ENCODE data around the gene CACFD1. TPM values are rescaled to one million over a fixed set of nuclear protein-coding genes. Genes with fewer than 3 reads are reported as not detected.

Gene CACFD1
- total and polyA plus RNA-seq, 12 donors, result 8.8 to 17.3 (median 10.8) TPM

DNA sequence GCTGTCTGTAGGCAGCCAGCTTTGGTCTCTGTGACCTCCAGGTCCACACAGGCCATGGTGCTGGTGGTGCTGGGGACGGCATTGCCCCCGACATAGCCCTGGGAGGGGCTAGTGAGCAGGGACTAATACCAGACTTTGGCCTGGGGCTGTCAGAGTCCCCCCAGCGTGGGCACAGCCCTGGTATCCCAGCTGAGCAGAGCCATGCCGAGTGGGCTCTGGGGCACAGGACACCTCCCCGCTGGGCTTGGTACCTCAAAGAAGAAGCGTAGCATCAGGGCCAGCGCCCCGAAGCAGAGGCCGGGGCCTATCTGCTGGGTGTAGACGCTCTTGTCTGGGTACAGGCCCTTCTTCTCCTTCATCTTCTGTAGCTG, 55.4 kb downstream of the CACFD1 start:
- peaks cover 0 to 16% (median 0%) of the 10 kb centered on the region in 7 donors for H3K27me3 ChIP-seq
- TF ChIP-seq, protein P1, sequence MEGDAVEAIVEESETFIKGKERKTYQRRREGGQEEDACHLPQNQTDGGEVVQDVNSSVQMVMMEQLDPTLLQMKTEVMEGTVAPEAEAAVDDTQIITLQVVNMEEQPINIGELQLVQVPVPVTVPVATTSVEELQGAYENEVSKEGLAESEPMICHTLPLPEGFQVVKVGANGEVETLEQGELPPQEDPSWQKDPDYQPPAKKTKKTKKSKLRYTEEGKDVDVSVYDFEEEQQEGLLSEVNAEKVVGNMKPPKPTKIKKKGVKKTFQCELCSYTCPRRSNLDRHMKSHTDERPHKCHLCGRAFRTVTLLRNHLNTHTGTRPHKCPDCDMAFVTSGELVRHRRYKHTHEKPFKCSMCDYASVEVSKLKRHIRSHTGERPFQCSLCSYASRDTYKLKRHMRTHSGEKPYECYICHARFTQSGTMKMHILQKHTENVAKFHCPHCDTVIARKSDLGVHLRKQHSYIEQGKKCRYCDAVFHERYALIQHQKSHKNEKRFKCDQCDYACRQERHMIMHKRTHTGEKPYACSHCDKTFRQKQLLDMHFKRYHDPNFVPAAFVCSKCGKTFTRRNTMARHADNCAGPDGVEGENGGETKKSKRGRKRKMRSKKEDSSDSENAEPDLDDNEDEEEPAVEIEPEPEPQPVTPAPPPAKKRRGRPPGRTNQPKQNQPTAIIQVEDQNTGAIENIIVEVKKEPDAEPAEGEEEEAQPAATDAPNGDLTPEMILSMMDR (IDR thresholded peaks at IDR 0.05), result no peak
- no peak overlapping the region for H3K27ac ChIP-seq
- ATAC-seq (no peak), DNase-seq (no peak)
- no peaks in the 10 kb centered on the region for H3K36me3 ChIP-seq
- peaks cover 5 to 23% (median 15%) of the 10 kb centered on the region in 9 donors for H3K4me1 ChIP-seq
- H3K9me3 ChIP-seq, result no peaks in the 10 kb centered on the region
- 97 to 98% methylated on average over 10 of the region's 10 CpGs for WGBS, 2 donors
- H3K4me3 ChIP-seq, result no peak overlapping the region
- intact Hi-C loops (cut with DNase I), result no loop called here

DNA sequence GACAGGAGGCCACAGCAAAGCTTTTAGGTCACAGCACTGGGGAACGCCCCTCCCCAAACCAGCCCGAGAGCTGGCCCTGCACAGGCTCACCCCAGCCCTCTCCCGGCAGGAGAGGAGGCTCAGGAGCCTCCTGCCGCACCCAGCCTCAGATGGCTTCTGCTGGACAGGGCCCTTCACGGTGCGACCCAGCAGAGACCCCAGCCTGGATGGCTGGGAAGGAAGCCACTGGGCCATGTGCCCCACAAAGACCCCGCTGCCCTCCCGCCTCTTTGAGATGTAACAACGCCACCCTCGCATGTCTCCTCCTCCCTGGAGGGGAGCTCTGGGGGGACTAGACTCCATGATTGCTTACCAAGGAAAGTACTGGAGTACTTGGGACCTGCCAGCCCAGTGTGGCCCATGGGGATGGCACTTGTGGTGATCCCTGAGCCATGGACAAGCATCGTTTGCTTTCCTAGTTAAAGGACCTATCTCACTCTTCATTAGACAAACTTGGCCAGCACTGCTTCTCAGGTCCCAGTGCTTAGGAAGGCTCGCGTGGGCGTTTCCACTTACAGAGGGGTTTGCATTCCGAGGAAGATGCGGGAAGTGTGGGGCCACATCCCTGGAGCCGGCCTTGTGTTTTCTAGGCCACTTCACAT, 56.0 kb downstream of the CACFD1 start:
- Histone ChIP-seq H3K27ac (no peak overlapping the region), H3K4me3 (no peak overlapping the region), H3K36me3 (no peaks in the 10 kb centered on the region), H3K9me3 (no peaks in the 10 kb centered on the region), H3K4me1 (peaks cover 5 to 23% (median 15%) of the 10 kb centered on the region in 9 donors), H3K27me3 (peaks cover 0 to 16% (median 0%) of the 10 kb centered on the region in 7 donors)
- DNase-seq, result peak in 1 of 2 donors; percentile 6
- TF ChIP-seq, protein P1 (IDR thresholded peaks at IDR 0.05), result no peak
- intact Hi-C loops (cut with DNase I), result no loop called here
- 88 to 90% methylated on average over 17 of the region's 17 CpGs for WGBS, 2 donors
- ATAC-seq, result no peak

DNA sequence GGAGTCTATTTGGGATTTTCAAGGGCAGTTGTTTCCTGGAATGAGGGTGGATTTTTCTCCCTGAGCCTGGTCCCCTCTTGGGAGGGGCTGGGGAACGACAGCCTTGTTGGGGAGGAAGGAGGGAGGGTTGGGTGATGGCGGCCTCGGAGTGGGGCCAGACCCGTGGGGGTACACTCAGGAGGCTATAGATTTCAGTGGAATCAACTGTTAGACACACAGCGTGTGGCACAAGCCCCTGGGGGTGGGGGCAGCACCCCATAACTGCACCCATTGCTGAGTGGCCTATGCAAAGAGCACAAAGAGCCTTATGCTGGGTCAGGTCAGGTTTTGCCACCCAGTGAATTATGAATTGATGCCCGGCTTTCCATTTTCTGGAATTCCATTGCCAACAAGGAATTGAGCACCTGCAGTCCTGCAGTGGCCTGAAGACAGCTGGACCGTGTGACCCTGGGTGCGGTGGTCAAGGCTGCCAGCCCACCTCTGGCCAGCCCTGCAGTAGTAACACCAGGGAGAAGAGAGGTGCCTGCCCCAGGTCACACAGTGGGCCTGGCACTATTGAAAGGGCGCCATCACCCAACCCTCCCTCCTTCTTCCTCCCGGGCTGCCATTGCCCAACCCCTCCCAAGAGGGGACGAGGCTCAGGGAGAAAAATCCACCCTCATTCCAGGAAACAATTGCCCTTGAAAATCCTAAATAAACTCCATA, 56.6 kb downstream of the CACFD1 start:
- TF ChIP-seq, protein P1 (IDR thresholded peaks at IDR 0.05), result no peak
- WGBS, 2 donors, result 84 to 90% methylated on average over 11 of the region's 11 CpGs
- Histone ChIP-seq H3K27ac (no peak overlapping the region), H3K9me3 (no peaks in the 10 kb centered on the region), H3K4me1 (peaks cover 5 to 23% (median 15%) of the 10 kb centered on the region in 9 donors), H3K36me3 (no peaks in the 10 kb centered on the region), H3K4me3 (no peak overlapping the region), H3K27me3 (peaks cover 0 to 16% (median 0%) of the 10 kb centered on the region in 7 donors)
- no peak for ATAC-seq
- no peak for DNase-seq
- intact Hi-C loops (cut with DNase I), result no loop called here

DNA sequence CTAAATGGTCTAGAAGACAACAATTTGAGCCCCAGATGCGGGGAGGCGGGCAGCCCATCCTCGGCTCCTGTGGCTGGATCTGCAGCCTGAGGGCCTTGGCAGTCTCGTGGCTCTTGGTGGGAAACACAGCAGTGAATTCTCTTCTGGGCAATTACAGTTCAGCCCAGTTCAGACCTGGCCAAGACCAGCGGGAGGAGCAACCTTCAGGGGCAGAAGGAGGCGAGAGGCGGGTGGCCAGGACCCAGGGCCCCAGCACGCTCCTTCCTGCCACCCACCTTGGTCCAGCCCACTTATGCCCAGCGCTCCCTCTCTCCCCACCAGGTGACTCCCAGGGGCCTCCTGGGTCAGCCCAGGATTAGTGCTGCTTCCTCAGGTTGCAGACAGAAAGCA, 57.2 kb downstream of the CACFD1 start:
- Histone ChIP-seq H3K4me1 (peaks cover 5 to 23% (median 15%) of the 10 kb centered on the region in 9 donors), H3K36me3 (no peaks in the 10 kb centered on the region), H3K4me3 (no peak overlapping the region), H3K9me3 (no peaks in the 10 kb centered on the region), H3K27me3 (peaks cover 0 to 16% (median 0%) of the 10 kb centered on the region in 7 donors), H3K27ac (no peak overlapping the region)
- TF ChIP-seq, protein P1 (IDR thresholded peaks at IDR 0.05), result no peak
- no peak for ATAC-seq
- peak in 1 of 2 donors; percentile 6 for DNase-seq
- 97 to 99% methylated on average over 9 of the region's 9 CpGs for WGBS, 2 donors
- intact Hi-C loops (cut with DNase I), result no loop called here

Measured in heart right ventricle (tissue), 16 donors.